ENCODE measurements around the gene CACNA1C. TPM values are rescaled to one million over a fixed set of nuclear protein-coding genes. Genes with fewer than 3 reads are reported as not detected.

CACNA1C gene
- total RNA-seq, 2 experiments from 2014 or later: 0.69 to 1.4 TPM

DNA sequence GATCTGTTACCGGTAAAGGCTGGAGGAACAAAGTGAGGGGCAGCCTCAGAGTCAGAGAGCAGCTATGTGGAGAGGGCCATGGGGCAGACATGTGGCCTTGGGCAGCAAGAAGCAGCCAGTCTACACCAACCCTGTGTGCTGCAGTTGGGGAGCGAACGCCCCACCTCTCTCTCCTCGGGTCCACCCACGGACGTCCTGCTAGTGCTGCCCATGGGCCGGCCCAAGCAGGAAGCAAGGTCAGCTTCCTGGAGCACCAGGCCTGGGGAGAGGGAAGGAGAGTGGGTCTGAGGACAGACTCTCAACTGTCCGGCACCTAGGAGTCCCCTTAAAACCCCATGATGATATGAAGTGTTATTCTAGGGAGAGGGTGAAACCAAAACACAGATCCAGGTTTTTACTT, 487.2 kb downstream of the CACNA1C start:
- DNase-seq (ENCODE audit: low spot score): no peak
- no TSS peak for BruUV-seq (replicated peaks)
- H4K20me1 ChIP-seq (ENCODE audit: insufficient read depth, low read length): no peaks in the 10 kb centered on the region
- no peak overlapping the region for H3K27ac ChIP-seq (ENCODE audit: low read depth, low read length, poor library complexity, severe bottlenecking)
- H2AFZ ChIP-seq (ENCODE audit: low read length): no peak overlapping the region
- intact Hi-C loops (cut with micrococcal nuclease; ENCODE audit: unreplicated experiment): no loop called here
- no peaks in the 10 kb centered on the region for H3K36me3 ChIP-seq (ENCODE audit: insufficient read depth, low read length)
- no peaks in the 10 kb centered on the region for H3K4me1 ChIP-seq (ENCODE audit: insufficient read depth, low read length, poor library complexity, severe bottlenecking)
- CTCF ChIA-PET (ENCODE audit: unreplicated experiment): no interaction called here
- H3K9me2 ChIP-seq (ENCODE audit: insufficient read depth, low read length): no peaks in the 10 kb centered on the region
- no peaks in the 10 kb centered on the region for H3K9me3 ChIP-seq (ENCODE audit: low read length)
- H3K79me2 ChIP-seq (ENCODE audit: insufficient read depth, low read depth, low read length): no peaks in the 10 kb centered on the region
- H3K4me3 ChIP-seq (ENCODE audit: low read depth, low read length, poor library complexity, severe bottlenecking): no peak overlapping the region
- TF ChIP-seq EZH2phosphoT487 (IDR thresholded peaks at IDR 0.05; ENCODE audit: borderline replicate concordance, low read depth, low read length): no peak
- TF ChIP-seq, protein P1, sequence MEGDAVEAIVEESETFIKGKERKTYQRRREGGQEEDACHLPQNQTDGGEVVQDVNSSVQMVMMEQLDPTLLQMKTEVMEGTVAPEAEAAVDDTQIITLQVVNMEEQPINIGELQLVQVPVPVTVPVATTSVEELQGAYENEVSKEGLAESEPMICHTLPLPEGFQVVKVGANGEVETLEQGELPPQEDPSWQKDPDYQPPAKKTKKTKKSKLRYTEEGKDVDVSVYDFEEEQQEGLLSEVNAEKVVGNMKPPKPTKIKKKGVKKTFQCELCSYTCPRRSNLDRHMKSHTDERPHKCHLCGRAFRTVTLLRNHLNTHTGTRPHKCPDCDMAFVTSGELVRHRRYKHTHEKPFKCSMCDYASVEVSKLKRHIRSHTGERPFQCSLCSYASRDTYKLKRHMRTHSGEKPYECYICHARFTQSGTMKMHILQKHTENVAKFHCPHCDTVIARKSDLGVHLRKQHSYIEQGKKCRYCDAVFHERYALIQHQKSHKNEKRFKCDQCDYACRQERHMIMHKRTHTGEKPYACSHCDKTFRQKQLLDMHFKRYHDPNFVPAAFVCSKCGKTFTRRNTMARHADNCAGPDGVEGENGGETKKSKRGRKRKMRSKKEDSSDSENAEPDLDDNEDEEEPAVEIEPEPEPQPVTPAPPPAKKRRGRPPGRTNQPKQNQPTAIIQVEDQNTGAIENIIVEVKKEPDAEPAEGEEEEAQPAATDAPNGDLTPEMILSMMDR (conservative IDR thresholded peaks at IDR 0.05; ENCODE audit: low read length): no peak
- H3K4me2 ChIP-seq (ENCODE audit: low read length): no peak overlapping the region
- POLR2A ChIA-PET: no interaction called here

DNA sequence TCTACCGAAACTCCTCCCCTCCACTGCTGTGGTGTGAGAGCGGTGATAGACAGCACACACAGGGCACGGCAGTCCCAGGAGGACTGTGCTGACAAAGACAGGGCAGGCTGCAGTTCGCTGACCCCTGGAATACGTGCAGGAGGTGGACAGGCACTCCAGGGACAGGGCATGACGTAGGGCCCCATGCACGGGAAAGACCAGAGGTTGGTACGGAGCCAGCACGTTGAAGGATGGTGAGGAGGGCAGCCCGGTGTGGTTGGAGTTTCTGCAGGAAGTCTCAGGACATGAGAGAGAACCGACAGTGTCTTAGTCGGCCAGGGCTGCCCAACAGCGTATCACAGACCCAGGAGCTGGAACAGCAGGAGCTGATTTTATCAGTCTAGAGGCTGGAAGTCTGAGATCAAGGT, 487.8 kb downstream of the CACNA1C start:
- no peak for DNase-seq (ENCODE audit: low spot score)
- H2AFZ ChIP-seq (ENCODE audit: low read length): no peak overlapping the region
- H4K20me1 ChIP-seq (ENCODE audit: insufficient read depth, low read length): no peaks in the 10 kb centered on the region
- no peak overlapping the region for H3K27ac ChIP-seq (ENCODE audit: low read depth, low read length, poor library complexity, severe bottlenecking)
- no TSS peak for BruUV-seq (replicated peaks)
- no peak overlapping the region for H3K4me2 ChIP-seq (ENCODE audit: low read length)
- no peak for TF ChIP-seq EZH2phosphoT487 (IDR thresholded peaks at IDR 0.05; ENCODE audit: borderline replicate concordance, low read depth, low read length)
- TF ChIP-seq, protein P1 (conservative IDR thresholded peaks at IDR 0.05; ENCODE audit: low read length): no peak
- H3K4me1 ChIP-seq (ENCODE audit: insufficient read depth, low read length, poor library complexity, severe bottlenecking): no peaks in the 10 kb centered on the region
- POLR2A ChIA-PET: no interaction called here
- intact Hi-C loops (cut with micrococcal nuclease; ENCODE audit: unreplicated experiment): no loop called here
- no peaks in the 10 kb centered on the region for H3K9me2 ChIP-seq (ENCODE audit: insufficient read depth, low read length)
- H3K79me2 ChIP-seq (ENCODE audit: insufficient read depth, low read depth, low read length): no peaks in the 10 kb centered on the region
- no peaks in the 10 kb centered on the region for H3K9me3 ChIP-seq (ENCODE audit: low read length)
- no peaks in the 10 kb centered on the region for H3K36me3 ChIP-seq (ENCODE audit: insufficient read depth, low read length)
- no peak overlapping the region for H3K4me3 ChIP-seq (ENCODE audit: low read depth, low read length, poor library complexity, severe bottlenecking)
- CTCF ChIA-PET (ENCODE audit: unreplicated experiment): no interaction called here

DNA sequence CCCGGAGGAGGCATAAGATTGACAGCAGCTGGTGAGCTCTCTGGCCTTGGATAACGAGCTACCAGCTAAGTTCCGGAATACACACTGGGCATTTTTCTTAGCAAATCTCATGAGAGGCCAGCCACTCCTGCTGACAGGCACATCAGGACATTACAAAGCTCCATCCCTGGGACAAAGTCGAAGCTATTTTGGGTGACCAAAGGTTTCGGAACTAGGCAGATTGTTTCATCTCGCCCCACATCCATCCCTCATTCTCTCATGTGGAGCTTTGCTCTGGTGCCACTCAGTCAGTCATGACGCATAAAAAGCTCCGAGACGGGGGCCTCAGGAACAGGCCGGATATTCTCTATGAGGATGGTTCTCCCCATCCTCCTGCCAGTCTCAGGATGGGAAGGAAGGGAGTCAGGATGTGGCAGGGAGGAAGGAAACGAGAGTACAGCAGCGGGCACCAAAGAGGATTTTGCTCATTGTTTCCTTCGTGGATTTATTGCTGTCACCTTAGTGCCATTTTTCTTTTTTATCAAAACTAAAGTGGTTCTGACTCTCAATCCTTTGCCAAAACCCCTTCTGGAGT, 488.9 kb downstream of the CACNA1C start:
- intact Hi-C loops (cut with micrococcal nuclease; ENCODE audit: unreplicated experiment): no loop called here
- Histone ChIP-seq H3K36me3 (ENCODE audit: insufficient read depth, low read length) (no peaks in the 10 kb centered on the region), H3K4me1 (ENCODE audit: insufficient read depth, low read length, poor library complexity, severe bottlenecking) (no peaks in the 10 kb centered on the region), H3K9me3 (ENCODE audit: low read length) (no peaks in the 10 kb centered on the region), H2AFZ (ENCODE audit: low read length) (no peak overlapping the region), H3K4me2 (ENCODE audit: low read length) (no peak overlapping the region), H4K20me1 (ENCODE audit: insufficient read depth, low read length) (no peaks in the 10 kb centered on the region), H3K9me2 (ENCODE audit: insufficient read depth, low read length) (no peaks in the 10 kb centered on the region), H3K4me3 (ENCODE audit: low read depth, low read length, poor library complexity, severe bottlenecking) (no peak overlapping the region), H3K79me2 (ENCODE audit: insufficient read depth, low read depth, low read length) (no peaks in the 10 kb centered on the region), H3K27ac (ENCODE audit: low read depth, low read length, poor library complexity, severe bottlenecking) (no peak overlapping the region)
- no peak for DNase-seq (ENCODE audit: low spot score)
- POLR2A ChIA-PET: no interaction called here
- CTCF ChIA-PET (ENCODE audit: unreplicated experiment): no interaction called here
- BruUV-seq (replicated peaks): no TSS peak
- no peak for TF ChIP-seq EZH2phosphoT487 (IDR thresholded peaks at IDR 0.05; ENCODE audit: borderline replicate concordance, low read depth, low read length)
- TF ChIP-seq, protein P1 (conservative IDR thresholded peaks at IDR 0.05; ENCODE audit: low read length): no peak
